Fibroblast of gingiva (primary cell): ENCODE measurements around the gene PCK1.
A peak's percentile ranks its signal among the peaks of the same experiment; 100 is the strongest.
"Not testable (repeated sequence)": the region's sequence is repeated elsewhere in the genome, so short reads cannot be mapped to it uniquely, and the experiment has no call there.

Experiments used
- DNase-seq: peaks from one replicate; pipeline ENCODE4 v3.0.0-alpha.2; 2011; ENCODE audit warnings: low read depth

The PCK1 gene

DNA sequence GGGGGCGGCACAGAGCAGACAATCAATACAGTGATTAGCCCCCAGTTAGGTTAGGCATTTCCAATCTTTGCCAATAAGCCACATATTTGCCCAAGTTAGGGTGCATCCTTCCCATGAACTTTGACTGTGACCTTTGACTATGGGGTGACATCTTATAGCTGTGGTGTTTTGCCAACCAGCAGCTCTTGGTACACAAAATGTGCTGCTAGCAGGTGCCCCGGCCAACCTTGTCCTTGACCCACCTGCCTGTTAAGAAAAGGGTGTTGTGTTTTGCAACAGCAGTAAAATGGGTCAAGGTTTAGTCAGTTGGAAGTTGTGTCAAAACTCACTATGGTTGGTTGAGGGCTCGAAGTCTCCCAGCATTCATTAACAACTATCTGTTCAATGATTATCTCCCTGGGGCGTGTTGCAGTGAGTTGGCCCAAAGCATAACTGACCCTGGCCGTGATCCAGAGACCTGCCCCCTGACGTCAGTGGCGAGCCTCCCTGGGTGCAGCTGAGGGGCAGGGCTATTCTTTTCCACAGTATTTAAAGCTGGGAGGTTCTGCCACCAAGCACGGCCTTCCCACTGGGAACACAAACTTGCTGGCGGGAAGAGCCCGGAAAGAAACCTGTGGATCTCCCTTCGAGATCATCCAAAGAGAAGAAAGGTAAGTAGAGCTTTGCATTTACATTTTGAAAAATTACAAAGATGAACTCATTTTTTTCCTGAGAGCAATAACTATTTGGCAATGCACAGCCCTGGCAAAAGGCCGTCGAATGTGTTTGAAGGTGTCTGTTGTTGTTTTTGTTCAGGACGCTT lies at the start of gene PCK1:
PCK1 (plus strand) TSS at position 557 of the 802 bp plus-strand sequence. CDS start 302 bp downstream, outside the sequence.
- no peak for DNase-seq

GRCh38 chr20:57511709-57512108 lies 49.2 kb upstream of the PCK1 start:
- not testable (repeated sequence) for DNase-seq

GRCh38 chr20:57512432-57512831 lies 48.5 kb upstream of the PCK1 start:
- no peak for DNase-seq

GRCh38 chr20:57513199-57513598 lies 47.7 kb upstream of the PCK1 start:
- no peak for DNase-seq

GRCh38 chr20:57514273-57514751 lies 46.6 kb upstream of the PCK1 start:
- DNase-seq, result peak; percentile 63

DNA sequence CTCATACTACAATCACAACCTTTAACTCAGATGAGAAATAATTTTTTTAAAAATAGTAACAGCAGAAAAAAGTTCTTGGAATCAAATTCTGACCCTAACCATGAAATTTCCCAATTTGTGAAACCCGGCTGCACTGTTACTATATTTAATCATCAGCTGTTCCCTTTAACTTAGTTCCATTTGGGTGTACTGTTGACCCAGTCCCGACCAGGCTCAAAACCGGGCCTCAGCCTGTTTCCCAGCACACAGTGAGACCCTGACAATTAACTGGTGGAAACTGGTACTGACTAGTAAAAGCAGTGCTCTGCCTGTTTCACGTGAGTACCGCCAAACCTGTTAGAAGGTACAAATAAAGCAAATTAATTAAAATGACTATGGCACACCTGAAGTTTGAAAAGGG lies 43.0 kb upstream of the PCK1 start:
- DNase-seq, result no peak

DNA sequence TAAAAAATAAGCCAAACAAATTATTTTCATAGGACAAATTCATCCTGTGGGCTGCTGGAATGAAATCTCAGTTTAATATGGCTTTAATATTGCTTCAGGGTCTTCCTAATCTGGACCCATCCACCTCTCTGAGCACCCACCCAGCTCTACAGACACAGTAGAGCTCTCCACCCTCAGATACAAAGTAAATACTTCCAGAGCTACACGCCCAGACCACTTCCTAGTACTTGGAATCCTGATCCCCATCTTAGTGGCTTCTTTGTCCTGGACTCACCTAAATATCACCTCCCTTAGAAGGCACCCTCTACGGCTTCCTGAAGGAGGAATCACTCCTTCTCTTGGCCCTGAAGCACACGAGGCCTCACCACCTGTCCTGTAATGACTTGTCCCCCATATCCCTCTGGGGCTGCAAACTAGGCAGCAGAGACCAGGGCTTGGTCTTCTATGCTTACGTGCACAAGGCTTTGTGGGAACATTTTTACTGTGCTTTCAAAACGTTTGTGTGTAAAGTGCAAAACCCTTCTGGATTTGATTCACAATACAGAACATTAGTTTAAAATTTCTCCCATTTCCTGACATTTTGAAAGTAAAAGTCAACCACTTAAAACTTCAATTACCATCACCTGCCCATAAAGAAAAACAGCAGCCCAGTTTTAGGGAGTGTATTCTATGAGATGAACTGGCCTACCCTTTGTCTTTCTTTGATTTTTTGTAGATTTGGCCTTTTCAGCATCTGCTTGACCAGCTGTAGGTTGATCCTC lies 38.4 kb upstream of the PCK1 start:
- no peak for DNase-seq

DNA sequence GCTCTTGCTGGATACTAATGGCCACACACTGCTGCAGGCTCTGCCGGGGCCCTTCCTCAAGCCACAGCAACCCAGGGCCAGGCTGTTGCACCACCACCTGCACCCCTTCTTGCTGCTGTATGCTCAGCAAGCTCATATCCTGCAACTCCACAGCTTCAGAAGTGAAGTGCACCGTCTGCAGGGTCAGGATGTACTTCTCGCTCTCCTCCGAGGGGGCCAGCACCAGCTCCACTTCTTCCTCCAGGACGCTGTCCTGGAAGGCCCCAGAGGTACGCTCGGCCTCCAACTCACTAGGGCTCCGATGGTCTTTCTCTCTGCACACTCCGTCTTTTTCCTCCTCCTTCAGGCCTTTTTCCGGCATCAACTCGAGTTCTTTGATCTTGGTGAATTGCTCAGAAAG lies 37.1 kb upstream of the PCK1 start:
- DNase-seq, result no peak

DNA sequence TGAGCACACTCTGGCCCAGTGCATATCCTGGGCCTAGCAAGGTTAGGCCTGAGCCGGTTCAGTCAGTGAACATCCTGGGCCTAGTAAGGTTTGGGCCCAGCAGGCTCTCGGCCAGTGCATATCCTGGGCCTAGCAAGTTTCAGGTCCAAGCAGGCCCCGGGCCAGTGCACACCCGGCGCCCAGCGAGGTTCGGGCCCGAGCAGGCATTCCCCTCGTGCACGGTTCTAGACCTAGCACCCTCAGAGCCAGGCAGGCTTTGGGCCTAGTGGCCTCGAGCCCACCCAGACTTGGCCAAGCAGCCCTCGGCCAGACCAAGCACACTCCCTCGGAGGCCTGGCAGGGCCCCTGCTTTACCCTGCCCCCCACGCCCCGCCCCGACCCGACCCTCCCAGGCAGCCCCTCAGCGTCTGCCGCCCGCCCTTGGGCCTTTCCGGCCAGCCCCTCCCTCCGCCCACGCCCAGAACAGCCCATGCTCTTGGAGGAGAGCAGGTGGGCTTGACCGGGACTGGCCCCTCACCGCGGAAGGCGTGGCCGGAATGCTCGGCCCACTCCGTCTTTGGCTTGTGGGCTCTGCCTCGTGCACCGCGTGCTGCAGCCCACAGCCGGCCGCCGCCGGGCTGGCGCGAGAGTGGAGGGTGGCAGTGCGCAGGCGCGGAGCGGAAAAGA lies 36.3 kb upstream of the PCK1 start, which contains the start of gene CTCFL:
CTCFL (minus strand) TSS at position 630 of the 666 bp plus-strand sequence. CDS start 935 bp downstream, outside the sequence.
- no peak for DNase-seq

DNA sequence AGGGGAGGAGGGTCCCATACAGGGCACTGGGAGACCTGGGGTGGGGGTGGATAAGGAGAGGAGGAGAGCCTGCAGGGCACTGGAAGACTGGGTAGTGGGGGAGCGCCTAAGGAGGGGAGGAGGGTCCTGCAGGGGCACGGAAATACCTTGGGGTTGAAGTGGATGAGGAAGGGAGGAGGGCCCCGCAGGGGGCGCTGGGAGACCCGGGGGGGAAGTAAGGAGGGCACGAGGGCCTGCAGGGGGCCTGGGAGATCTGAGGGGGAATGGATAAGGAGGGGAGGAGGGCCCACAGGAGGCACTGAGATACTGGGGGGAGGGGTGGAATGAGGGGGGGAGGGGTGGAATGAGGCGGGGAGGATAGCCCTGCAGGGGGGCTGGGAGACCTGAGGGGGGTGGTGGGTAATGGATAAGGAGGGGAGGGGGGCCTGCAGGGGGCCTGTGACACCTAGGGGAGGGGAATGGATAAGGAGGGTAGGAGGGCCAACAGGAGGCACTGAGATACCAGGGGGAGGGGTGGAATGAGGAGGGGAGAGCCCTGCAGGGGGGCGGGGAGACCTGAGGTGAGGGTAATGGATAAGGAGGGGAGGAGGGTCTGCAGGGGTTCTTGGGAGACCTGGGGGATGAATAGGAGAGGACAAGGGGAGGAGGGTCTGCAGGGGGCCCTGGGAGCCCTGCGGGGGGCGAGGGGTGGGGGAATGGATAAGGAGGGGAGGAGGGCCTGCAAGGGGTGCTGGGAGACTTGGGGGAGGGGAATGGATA lies 35.4 kb upstream of the PCK1 start:
- DNase-seq, result no peak

GRCh38 chr20:57526087-57526884 lies 34.6 kb upstream of the PCK1 start:
- DNase-seq, result no peak

DNA sequence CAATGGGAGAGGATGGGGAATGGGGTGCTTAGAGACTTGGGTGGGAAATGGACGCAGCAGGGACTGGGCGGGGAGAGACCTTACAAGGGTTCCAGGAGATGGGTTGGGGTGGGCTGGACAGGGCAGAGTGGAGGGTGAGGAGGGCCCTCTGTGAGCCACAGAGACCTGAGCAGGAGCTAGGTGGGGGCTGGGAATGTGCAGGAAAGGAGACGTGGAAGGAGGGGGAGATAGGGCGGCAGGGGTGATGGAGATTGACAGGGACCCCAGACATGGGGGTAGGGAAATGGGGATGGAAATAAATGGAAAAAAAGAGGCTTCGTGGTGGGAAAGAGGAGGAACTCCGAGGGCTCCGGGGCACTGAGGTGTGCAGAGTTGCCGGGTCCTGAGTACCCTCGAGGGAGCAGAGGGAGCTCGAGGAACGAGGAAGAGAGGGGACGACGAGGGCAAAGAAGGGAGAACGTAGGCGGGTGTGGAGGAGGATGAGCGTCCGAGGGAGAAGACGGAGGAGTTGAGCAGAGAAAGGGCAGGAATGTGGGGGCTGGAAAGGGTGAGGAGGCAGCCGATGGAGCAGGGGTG lies 33.9 kb upstream of the PCK1 start:
- no peak for DNase-seq

DNA sequence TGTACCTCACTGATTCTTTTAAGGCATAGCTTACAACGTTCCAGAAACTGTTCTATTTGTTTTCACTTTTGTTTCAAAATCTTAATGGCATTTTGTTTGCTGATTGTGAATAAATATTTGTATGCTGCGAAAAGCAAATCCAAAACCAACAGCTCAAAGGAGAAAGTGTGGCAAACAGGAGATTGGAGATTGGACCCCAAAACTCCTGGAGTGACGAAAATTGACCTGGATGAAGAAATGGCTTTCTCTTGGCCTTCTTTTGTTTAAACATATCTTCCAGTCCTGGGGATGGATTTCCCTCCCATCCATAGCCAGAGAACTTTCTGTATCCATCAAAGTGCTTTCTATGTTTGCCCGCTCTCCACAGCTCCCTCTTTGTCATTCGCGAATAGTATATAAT lies 33.2 kb upstream of the PCK1 start:
- no peak for DNase-seq

DNA sequence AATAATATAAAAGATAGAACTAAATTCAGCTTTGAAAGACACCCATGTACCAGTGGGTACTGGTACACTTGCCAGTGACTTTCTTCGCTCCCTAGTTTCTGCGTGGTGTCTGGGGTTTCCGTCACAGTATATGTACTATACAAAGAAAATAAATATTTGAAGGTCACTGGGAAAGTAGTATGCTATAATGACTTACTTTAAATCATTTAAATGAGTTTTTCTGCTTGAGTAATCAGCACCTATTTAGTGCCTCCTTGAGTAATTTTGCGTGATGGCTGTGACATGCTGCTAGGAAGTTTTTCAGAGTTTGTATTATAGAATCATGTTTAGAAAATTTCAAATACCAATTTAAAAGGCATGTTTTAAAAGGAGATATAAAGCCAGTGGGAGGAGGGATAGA lies 32.8 kb upstream of the PCK1 start:
- DNase-seq, result no peak

DNA sequence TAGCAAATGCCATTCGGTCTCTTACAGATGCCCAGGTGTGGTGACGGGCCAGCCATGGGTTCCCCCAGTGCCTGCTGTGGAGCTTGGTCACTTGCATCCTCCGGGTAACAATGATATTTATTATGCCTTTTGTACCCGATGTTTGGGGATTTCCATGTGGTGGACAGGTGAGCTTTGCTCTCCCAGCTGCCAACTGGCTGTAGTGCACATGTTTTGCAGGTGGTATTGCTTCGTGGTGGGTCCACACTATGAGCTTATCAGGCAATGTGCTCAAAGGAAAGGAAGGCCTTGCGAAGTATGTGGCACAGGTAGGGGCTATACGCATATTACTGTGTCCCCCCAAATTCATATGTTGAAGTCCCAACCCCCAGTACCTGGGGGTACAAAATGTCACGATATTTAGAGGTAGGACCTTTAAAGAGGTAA lies 31.7 kb upstream of the PCK1 start:
- no peak for DNase-seq

DNA sequence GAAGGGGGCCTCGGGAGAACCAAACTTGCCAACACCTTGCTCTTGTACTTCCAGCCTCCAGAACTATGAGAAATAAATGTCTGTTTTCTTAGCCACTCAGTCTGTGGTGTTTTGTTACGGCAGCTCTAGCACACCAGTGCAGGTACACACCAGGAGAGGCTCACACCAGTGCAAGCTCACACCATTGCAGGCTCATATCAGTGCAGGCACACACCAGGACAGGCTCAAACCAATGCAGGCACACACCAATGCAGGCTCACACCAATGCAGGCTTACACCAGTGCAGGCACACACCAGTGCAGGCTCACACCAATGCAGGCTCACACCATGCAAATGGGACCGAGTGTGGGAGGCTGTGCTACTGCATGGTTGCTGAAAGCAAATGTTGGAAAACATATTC lies 31.1 kb upstream of the PCK1 start:
- no peak for DNase-seq

DNA sequence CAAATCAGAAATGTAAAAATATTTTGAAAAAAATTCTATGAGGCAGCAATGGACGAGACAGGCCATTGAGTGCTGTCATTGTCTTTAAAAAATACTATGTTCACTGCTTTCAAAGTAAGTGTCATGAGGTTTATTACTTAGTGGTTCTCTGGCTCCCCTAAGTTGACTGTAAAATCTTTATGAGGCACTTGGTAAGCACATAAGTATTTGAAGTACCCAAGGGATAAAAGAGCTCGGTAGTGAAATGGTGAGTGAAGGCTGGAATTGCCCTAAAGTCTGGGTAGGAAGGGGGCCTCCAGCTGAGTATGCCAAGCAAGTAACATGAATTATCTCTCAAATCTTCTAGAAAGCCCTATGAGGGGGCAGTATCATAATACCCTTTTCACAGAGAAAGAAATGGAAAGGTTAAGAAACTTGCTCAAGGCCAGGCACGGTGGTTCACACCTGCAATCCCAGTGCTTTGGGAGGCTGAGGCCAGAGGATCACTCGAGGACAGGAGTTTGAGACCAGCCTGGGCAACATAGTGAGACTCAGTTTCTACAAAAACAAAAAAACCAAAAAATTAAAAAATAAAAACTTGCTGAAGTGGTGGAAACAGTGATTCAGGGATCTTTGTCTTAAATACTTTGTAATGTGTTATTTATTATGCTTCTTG lies 30.5 kb upstream of the PCK1 start:
- no peak for DNase-seq

- no peak for DNase-seq
Observed at GRCh38 chr20:57532104-57532503, 28.8 kb upstream of the PCK1 start.

- DNase-seq, result no peak
Observed at GRCh38 chr20:57535297-57535696, 25.6 kb upstream of the PCK1 start.

DNA sequence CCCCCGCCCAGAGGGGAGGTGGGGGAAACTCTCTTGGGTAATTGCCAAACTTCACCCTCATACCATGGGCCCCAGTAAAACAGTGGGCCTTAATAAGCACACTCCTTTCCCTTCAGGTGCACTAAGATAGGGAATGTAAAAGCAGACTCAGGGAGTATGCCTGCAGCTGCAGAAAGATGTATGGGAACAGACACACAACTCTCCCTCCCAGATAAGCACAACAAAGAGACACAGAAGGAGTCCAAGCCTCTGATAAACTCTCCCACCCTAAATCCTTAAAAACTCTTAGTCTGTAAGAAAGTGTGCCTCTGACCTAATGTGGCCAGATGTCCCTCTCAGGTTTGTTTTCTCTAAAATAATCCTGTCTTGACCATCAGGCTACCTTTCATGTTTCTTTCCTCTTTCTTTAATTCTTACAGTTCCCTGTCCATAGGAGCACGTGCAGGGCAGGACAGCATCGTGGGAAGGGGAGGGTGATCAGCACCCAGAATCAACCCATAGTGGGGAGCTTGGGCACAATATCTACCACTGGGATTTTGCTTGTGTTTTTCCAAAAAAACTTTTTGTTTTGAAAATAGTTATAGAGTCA lies 24.7 kb upstream of the PCK1 start:
- no peak for DNase-seq
